ENCODE measurements around the gene ZBTB20.

Gene ZBTB20

DNA sequence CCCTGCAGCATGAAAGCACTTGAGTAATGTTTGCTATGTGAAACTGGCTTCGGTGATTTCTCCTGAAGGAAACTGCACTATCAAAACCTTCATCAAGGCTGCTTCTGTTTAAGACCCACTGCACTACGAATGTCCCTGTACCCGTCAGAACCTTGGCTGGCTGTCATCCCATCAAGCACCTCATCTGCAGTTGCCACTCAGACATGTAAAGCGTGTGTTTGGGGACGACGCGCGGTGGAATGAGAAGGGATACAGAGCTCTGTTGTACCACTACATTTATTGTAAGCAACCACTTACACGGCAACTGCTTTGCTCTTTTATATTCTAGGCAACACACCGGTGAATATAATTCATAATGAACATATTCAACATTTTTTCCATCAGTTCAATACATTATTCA lies 705.7 kb downstream of the ZBTB20 start:
- DNase-seq (ENCODE audit: low spot score): no peak

DNA sequence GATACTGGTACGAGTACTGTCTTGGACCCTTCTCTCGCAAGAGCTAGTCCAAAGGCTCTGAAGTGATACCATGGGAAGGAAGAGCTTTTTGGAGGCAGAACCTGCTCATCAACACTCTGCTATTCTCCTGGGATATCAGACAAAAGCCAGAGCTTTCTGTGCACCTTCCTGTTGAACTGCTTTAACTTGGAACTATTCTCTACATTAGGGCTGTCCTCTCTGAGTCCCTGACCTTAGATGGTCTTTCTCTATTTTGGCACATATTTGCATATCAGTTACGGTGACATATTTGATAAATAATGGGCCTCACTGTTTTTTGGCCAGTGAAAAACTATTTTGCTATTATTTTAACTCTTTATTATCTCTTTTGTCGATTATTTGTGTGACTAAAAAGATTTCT lies 706.4 kb downstream of the ZBTB20 start:
- no peak for DNase-seq (ENCODE audit: low spot score)

DNA sequence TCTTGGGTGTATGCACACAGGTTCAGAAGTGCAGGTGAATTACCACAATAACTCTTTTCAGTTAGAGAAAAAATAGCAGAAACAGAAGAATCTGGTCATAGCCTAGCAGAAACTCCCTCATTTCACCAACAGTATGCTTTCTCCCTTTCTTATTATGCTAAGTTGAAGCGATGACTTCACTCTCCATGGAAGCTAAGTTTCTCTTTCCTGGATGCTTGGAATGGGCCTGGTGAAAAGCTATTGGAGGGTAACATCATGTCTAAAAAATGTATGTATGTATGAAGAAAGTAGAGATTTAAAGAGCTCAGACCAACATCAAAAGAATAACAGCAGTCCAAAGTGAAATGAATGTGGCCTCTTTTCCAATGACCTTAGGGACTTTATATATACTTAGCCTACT lies 707.8 kb downstream of the ZBTB20 start:
- DNase-seq (ENCODE audit: low spot score): no peak

DNA sequence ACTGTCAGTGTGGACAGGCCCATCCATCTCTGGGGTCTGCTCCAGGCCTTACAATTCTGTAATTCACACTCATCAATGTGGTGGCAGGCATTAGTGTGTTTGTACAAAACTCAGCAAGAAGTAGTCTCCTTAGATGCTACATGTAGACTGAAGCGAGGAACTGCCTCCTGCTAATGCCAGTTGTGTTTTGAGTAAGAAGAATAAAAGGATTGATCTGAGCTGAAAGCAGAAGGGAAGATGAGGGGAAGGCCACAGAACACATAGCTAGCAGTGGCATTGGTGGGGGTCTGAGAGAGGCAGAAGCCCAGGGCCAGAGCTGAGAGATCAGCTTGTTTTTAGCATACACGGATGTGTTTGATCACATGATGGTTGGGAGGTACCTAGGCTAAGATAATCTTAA lies 709.2 kb downstream of the ZBTB20 start:
- DNase-seq (ENCODE audit: low spot score): no peak

DNA sequence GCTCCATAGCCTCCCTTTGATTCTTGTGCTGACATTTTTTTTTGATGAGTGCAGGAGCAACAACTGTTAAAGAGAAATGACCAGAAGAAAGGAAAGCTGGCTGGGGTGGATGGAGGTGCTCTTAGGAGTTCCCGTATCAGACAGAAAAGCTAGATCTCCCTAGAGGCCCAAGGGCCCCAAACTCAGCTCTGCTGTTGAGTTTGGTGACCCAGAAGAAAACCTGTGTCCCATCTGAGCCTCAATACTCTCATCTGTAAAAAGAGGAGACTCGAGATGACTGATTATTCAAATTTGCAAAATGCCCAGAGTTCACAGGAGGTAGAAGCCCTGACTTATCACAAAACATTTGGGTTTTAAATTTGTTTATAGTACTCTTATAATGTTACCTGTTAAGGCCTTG lies 710.9 kb downstream of the ZBTB20 start:
- no peak for DNase-seq (ENCODE audit: low spot score)

DNA sequence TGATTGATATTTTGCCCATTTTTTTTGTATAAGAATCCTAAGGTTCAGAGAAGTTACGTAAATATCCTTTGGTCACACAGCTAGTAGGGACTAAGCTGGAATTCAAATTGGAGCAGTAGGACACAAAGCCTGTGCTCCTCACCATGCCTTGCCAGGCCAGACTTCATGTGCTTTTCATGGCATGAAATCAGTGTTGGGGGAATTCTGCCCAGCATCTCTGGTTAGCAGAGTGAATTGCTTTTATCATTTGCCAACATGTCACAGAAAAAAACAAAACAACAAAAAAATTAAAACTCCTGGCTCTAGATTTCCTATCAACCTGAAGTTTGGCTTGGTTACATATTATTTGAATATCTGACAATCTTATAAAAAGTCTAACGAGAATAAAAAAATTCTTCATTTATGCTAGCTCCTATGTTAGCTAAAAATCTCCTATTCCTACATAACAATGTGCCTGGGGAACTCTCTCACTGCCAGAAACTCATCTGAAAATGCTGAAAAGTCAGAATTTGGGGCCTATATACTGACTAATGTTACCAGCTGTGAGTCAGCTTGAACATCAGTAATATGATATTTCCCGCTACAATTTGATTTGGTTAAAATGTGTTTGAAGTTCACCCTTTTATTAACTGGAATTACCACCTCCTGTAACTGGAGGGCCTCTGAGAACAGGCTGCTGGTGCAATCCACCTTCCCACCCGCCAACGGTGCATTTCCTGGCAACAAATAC lies 711.5 kb downstream of the ZBTB20 start:
- DNase-seq (ENCODE audit: low spot score): no peak

DNA sequence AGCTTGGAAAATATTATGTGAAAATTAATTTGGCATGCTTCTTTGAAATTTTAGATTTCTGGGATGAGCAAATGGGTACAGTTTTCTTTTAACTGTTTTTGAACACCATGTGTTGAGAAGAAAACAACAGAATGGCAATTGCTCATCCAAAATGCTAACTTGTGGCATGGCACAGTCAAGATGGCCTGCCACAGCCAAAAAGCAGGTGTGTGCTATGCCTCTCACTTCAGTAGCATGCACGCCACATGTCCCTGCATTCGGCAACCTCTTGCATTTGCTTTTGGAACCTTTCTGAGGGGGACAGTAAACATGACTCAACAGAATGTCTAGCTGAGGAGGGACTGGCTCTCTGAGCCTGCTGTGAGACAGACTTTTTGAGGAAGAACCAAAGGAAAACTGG lies 714.8 kb downstream of the ZBTB20 start:
- no peak for DNase-seq (ENCODE audit: low spot score)

DNA sequence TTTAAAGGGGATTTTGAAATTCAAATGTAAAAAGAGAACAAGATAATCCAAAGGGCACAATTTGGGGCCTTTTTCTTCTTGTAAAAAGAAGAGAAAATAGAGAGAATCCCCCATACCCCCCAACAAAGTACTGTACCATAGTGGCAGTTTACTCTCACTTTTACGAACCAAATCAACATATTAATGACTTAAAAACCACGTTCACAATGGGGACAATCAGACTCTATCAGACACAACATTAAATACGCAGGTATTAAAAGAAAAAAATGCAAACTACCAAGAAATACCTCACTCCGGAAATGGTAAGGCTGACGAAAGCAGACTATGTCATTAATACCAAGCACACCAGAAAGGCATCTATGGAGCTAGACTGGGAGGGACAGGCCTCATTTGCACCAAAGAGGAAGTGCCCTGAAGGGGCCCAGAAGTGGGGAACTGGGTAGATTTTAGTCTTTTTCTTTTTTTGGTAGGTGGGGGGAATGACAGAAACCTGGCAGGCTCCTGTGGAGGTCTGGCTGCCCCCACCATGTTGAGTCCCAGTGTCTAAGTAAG lies 719.0 kb downstream of the ZBTB20 start:
- no peak for DNase-seq (ENCODE audit: low spot score)

DNA sequence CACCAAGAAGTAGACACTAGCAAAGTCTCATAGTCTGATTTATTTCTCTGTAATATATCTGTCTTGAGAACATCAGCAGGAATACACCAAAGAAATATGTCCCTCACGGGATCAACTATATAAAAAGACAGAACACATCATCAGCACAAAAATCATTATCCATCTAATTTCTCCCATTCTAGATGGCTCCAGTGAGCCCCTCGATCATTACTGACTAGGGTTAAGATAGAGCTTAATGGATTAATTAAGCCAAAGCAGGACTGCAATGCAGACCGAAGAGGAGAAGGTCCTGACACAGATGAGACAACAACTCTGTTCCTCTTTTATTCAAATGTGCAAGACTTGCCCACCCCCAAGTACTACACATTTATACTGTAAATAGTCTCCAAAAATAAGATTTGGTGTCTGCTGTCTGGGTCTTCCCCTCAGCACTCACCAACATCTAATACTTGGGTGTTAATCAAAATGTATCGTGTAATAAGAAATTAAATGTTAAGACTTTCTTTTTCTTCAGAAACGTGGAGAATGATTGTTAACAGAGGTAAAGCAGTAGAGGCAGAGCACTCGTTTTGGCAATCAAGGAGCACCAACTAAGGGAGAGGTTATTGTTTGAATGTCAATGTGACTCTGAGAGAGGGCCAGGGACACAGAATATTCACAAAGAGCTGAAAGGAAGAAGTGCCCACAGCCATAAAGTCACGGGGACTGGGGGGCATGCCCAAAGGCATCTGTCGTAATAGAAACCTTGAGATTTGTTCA lies 719.6 kb downstream of the ZBTB20 start:
- no peak for DNase-seq (ENCODE audit: low spot score)

DNA sequence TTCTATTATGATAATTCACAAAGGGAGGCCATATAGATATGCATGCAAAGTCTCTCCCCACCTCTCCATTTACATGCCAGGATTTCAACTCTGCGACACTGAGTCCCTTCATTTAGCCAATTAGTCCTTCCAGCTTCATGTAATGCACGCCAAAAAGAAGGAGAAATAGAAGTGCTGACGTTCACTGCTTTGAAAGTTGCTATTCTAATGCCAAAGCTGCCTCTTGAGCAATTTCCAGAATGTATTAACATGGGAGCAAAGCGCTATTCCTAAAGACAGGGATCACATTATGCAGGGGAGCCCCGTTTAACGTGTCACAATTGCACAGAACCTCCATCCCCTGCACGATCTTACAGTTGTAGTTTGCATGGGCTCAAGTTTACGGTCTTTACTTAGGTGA lies 722.8 kb downstream of the ZBTB20 start:
- no peak for DNase-seq (ENCODE audit: low spot score)

DNA sequence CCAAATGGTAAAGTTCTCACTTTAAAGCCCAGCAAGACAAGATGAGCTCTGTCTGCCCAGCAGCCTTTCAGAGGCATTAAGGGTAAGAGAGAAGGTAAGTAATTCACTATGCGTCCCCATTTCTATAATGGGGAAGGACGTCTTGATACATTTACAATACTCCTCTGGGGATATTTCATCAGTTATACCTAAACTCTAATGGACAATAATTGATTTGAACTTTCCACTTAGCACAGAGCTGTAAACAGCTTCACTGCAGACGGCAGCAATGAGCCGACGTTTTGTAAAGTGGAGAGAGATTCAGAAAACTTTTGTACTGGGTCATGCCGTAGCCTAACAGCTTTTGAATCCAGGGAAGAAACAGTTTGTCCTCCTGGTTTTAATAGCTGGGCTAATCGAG lies 725.9 kb downstream of the ZBTB20 start:
- no peak for DNase-seq (ENCODE audit: low spot score)

DNA sequence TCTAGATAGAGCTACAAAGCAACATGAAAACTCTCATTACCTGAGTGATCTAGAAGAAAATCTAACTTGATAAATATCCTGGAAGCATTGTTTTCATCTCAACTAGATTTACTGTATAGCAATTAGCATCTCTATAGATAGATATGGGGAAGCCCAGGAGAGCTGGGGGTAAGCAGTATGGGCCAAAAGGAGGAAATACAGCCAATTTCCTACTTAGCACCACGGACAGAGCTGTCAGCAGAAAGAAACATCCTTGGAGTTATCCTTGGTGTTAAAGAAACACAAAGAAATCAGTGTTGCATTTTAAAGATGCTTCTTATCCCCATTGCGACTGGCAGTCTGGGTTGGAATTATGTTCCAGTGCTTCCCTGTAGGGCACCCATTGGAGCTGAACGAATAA lies 727.0 kb downstream of the ZBTB20 start:
- DNase-seq (ENCODE audit: low spot score): no peak

DNA sequence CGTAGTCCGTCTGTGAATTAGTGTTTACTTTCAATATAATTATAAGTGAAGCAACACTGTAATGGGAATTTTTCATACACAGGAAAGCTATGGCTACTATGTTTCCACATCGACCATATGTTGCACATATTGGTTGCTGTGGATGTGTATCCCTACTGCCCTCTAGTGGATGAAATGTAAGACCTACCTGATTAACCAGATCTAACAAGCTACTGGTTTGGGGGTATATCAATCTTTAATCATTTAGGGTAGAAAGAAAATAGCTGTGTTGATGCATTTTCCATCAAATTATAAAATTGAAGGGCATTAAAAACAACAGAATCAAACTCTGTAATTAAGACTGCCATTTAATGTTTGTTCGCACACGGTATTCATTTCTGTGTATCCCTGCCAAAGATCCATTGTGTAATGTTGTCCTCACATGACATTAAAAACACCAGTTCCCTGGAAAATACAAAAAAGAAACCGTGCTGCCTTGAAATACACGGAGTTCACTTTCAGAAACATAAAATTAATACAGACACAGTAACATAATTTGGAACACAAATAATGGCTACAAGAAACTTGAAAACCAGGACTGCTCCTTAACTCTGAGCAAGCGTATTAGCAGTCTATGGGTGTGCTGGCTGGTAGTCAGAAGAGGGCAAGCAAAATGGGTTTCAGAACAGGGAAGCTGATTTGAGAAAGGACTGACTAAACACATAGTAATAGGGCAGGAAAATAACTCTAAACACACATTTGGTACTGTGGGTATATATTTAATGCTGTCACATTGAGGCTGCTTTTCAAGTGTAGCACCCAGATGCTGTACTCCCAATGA lies 728.2 kb downstream of the ZBTB20 start:
- peak; percentile 48 for DNase-seq (ENCODE audit: low spot score)

DNA sequence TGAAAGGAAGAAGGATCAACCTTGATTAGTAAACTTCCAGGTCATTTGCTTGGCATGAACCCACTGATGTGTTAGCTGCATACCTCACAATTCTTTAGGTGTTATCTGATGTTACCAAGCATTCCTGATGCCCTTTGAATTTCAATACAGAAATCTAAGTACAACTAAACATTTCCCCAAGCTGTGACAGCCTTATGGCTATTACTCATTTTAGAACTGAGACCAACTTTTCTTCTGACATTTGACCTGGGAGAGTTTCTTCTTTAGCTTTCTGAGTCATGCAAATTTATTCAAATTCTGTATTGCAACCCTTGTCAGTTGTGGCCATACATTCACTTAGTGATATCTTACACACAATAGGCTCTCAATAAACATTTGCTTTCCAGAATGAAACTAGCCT lies 729.0 kb downstream of the ZBTB20 start:
- no peak for DNase-seq (ENCODE audit: low spot score)

DNA sequence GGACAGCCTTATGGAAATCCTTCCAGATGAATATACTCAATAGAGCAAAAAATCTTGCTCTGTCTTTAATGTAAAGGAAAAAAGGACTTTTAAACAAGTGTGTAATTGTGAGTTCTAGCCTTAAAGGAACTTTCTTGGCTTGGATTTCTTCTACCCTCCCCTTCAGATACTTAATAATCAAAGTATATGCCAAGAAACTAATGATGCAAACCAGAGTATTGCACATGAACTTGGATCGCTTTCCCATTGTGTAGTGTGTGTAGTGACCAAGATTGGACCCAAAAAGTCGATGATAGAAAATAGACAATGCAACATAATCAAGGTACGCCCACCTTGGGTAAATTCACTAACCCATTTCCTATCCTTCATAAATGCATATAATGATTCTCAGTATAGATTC lies 729.4 kb downstream of the ZBTB20 start:
- no peak for DNase-seq (ENCODE audit: low spot score)

DNA sequence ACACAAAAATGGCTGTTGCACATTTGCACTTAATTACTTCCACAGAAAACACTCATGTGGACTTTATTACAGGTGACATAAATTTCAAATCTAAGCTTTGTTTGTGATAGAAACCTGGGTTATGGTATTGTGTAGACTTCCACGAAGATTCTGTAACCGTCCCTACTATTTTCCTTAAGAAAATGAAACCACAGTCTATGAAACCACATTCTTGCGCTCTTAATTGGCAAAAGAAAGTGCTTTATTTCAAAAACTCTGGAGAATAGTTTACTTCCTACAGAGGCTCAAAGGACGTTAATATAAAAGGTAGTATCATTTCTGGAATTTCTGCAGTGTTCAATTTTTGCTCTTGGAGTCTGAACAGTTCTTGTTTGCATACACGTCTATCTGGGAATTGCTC lies 729.8 kb downstream of the ZBTB20 start:
- no peak for DNase-seq (ENCODE audit: low spot score)

DNA sequence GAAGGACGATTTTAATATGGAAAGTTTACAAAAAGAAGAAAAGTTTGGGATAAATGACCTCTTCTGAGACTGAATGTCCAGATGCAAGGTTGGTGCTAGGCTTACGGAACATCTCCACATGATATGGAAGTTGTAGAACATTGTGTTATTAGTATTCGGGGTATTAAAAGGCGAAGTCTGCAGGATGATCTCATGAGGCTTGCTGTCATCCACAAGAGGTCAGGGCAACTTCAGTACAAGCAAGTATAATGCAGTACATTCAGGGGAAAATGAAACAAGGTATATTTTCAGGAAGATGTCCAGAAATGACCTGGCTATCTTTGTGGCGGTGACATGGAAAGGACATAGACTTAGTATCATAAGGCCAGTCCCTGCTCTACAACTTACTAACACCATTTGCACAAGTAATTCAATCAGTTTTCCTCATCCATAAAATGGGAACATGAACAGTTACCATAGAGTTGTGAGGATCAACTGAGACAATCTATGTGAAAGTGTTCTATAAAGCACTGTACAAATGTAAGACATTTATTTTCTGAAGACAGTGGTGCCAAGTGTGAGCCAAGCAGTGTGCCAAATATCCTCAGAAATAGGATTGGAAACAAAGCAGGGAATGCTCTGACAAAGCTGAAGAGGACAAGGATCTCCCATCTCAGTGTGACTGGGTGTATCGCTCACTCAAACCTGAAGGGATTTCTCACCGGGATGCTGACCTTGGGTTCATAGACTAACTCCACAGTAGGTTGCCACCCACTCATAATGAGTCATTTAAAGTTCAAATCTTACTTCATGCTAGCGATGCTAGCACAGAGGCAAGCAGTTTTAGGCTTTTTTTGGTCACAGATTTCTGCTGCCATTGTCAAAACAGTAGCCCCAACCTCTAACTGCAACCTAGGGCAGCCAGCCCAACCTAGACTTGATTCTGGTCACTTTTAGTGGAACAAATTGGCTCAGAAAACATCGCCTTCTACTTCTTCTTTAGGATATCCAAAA lies 735.0 kb downstream of the ZBTB20 start:
- peak; percentile 31 for DNase-seq (ENCODE audit: low spot score)

DNA sequence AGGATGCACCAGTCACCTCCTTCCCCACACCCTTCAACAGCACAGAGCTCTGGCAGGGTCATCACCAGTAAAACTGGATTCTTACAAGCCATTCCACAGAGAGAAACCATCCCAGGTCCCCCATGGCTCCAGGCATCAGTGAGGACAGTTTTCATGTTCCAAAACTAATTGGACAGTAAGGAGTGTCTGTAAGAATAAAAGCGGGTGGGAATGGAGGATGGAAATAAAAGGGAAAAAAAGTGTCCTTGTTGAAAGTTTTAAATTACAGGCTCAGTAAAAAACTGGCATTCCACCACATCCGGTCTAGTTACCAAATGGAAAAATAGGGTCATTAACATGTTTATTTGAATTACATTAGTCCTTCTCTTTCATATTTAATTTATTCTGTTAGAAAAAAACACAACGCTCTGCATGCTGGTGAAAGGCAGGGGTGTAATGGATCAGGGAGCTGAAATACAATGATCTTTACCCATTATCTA lies 735.9 kb downstream of the ZBTB20 start:
- no peak for DNase-seq (ENCODE audit: low spot score)

DNA sequence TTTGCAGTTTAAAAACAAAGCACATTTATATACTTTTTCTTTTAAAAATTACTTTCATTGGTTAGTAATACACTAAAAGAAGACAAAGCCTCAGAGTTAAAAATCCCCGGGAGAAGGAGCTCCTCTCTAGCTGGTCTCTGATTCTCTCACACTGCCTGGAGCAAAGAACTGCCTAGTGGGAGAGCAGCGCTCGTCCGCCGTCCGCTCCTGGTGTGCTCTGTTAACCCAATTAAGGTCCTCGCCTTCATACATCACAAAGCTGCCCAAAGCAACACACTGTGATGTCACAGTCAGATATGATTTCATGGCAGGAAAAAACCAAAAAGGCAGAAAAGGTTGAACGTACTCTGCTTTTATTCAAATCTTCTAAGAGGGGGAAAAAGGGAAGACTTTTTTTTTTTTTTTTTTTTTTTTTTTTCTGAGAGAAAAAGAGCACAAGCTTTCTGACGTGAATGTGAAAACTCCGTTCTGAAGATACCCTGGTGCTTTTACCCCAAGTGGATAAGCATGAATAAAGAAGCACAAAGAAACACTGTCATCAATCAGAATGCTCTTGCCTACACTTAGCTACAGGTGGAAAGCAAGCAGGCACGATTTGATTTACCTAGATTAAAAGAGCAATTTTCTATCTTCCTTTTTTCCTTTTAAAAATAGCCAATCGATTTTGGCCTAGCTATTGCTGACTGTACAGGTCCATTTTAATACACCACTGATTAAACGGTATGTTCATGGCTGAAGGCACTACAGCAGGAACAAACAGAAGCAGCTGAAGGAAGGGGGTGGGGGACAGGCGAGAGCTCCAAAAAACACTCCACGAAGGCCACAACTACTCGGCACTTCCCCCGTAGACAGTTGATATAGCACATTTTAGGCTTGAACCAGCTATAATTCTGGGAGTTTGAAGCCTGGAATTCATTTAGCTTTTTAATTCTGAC lies 738.1 kb downstream of the ZBTB20 start:
- DNase-seq (ENCODE audit: low spot score): no peak

DNA sequence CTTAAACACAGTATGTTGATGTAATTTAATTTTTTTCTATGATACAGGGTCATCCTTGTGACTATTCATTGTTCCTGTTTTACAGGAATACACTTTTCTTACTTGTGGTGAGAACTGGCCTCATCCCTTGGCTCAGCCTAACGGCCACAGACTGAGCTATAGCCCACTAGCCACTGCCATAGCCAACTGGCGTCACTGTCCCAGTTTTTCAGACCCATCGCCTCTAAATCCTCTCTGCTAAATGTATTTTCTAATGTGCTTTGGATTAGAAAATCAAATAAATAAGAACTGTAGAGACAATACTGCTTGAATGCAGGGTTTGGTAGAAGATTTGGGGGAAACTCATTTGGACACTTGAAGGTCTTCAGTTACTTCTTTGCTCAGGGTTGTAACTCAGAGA lies 740.2 kb downstream of the ZBTB20 start:
- no peak for DNase-seq (ENCODE audit: low spot score)

Measured in AG08396 (cell line).